HG03342 (cell line): ENCODE data around the gene TMEM212.
"Not testable (repeated sequence)": the region's sequence is repeated elsewhere in the genome, so short reads cannot be mapped to it uniquely, and the experiment has no call there.

Source experiments
- ATAC-seq: cut with Tn5 transposase; IDR thresholded peaks from one replicate; pipeline ENCODE4 v1.9.1; 2021; ENCODE audit warnings: mild to moderate bottlenecking, moderate library complexity; ENCODE audit not compliant: unreplicated experiment

The TMEM212 gene

DNA sequence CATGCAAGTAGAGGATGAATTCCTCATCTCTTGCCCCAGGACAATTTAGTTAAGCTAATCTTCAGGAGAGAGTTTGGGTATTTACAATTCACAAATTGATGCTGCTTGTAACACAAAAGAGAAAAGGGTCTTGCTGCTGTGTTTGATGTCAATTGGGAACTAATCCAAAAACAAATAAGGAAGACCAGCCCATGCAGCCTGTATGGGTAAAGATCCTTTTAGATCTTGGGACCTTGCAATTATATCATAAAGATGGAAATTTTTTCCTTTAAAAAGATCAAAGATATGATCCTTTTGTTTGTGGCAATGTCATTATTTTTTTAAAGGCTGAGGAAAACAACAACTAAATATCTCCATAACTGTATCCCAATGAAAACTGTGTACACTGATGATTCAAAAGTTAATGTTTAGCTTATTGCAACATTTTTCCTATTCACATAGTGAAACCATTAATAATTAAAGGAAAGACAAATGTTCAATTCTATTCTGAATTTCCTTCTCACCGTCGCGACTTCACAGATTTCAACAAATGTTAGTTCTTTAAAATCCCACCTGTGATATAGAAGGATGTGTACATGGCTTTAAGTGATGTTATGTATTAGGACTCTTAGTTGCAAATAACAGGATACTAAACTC, 40.2 kb downstream of the TMEM212 start:
- no peak for ATAC-seq

DNA sequence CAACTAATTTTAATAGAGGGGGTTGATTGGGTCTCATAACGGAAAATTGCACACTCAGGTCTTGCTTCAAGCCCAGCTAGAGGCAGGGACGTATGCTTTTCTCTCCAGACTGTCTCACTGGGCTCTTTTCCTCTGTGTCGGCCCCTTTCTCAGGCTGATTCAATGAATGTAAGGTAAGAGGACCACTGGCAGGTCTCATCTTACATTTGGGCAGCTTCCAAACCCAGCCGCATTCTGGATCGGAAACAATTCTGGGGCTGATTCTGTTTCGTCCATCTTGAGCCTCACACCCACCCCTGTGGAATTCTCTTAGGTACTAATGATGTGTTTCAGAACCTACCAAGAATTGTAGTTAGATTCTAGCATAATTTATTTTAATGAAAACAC, 40.7 kb downstream of the TMEM212 start:
- no peak for ATAC-seq

GRCh38 chr3:171888466-171888865, 45.3 kb downstream of the TMEM212 start:
- ATAC-seq = no peak

DNA sequence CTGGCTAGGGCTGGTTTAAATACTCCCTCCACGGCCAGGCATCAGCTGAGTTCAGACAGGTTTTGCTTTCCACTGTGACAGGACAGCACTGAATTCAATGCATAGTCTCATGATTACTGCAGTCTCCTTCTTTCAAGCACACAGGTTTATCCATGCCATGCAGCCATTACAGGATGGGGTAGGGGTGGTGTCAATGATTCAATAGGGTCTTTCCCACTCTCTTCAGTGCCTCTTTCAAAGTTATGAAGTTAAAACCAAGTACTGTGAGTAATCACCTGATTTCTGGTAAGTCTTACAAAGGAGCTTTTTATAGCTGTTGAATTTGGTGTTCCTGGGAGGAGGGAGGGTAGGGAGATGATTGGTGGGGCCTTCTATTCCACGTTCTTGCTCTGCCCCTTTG, 47.2 kb downstream of the TMEM212 start:
- no peak for ATAC-seq

- no peak for ATAC-seq
These were observed 49.3 kb downstream of the TMEM212 start for GRCh38 chr3:171892457-171892856.

DNA sequence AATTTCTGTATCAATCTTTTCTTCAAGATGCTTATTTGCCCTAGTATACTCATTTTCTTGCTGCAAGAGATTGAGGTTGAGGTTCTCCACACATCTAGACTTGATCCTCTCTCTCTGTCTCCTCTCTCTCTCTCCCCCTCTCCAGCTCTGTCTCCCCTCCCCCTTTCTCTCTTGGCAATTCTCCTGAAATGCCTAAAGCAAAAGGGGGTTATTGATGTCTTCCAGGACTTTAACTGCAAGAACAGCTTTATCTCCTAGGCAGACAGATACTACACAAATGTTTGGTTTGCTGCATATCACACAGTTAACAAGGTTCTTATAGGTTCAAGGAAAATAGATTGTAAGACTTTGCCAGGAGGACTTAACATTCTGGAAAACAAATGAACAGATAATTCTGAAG, 52.1 kb downstream of the TMEM212 start:
- ATAC-seq = no peak

GRCh38 chr3:171895900-171896299, 52.8 kb downstream of the TMEM212 start:
- no peak for ATAC-seq

DNA sequence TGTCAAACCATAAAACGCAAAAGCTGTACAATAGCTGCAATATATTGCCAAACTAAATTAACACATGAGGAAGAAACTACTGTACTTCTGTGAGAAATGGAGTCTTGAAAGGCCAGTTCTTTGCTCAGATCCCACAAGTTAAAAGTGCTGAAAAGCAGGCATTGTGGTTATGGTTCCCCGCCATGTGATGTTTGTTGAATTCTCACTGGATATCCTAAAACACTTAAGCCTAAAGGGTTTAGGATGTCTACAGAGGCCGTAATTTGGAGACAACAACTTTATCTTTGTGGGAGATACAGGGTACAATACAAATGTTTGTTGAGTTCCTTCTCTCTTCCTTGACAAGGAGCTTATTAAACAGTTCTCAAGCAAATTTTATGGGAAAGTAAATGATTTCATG, 53.2 kb downstream of the TMEM212 start:
- no peak for ATAC-seq

DNA sequence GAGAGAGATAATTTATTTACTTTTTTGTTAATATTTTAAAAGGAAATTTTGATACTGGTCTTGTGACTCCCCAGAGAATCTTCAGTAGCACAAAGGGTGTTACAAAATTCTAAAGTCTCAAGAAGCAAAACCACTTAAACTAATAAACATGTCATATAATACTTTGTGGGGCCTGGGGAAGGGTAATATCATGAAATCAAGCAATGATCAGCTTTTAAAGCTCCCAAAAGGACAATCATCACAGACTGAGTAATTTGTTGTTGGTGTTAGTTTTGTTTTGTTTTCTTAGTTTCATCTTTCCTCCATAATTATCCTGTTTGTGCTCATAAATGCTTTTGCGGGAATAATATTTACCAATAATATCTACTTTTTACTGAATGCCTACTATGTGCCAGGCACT, 55.0 kb downstream of the TMEM212 start:
- no peak for ATAC-seq

GRCh38 chr3:171900446-171900845, 57.3 kb downstream of the TMEM212 start:
- ATAC-seq = no peak

GRCh38 chr3:171901615-171902312, 58.6 kb downstream of the TMEM212 start:
- ATAC-seq = no peak

- no peak for ATAC-seq
These were observed 61.7 kb downstream of the TMEM212 start for GRCh38 chr3:171904829-171905228.

DNA sequence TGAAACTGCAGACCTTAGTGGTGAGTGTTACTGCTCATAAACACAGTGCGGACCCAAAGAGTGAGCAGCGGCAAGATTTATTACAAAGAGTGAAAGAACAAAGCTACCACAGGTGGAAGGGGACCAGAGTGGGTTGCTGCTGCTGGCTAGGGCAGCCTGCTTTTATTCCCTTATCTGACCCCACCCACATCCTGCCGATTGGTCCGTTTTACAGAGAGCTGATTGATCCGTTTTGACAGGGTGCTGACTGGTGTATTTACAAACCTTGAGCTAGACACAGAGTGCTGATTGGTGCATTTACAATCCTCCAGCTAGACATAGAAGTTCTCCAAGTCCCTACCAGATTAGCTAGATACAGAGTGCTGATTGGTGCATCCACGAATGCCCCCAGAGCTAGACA, 63.4 kb downstream of the TMEM212 start:
- ATAC-seq = not testable (repeated sequence)

GRCh38 chr3:171906951-171907676, 64.0 kb downstream of the TMEM212 start:
- ATAC-seq = no peak

GRCh38 chr3:171907761-171908160, 64.6 kb downstream of the TMEM212 start:
- no peak for ATAC-seq

DNA sequence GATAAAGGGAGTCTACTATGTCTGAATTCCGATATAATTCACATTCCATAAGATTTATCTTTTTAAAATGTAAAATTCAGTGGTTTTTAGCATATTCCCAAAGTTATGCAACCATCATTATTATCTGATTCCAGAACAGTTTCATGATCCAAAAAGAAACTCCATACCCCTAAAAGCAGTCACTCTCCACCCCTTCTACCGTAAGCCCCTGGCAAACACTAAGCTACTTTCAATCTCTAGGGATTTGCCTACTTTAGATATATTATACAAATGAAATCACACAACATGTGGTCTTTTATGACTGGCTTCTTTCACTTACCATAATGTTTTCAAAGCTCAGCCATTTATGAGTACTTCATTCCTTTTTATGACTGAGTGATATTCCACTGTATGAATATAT, 65.6 kb downstream of the TMEM212 start:
- no peak for ATAC-seq
